Skin of body (tissue), 2 donors: ENCODE results near the gene RC3H1. TPM values are rescaled to one million over a fixed set of nuclear protein-coding genes. Genes with fewer than 3 reads are reported as not detected.
"Not testable (repeated sequence)": the region's sequence is repeated elsewhere in the genome, so short reads cannot be mapped to it uniquely, and the experiment has no call there.

Experiments
- DNase-seq: peaks from one replicate; lab custom pipeline; 2025; lab: John Stamatoyannopoulos, UW
- total RNA-seq: library from RNA; depleted of rRNA; stranded (reverse); fragments of >200 nt; gene quantifications from one replicate; pipeline ENCODE4 v1.2.3, GENCODE V29; 2014

Gene RC3H1
- total RNA-seq, 1 donor from 2014 or later: 24.5 TPM

- DNase-seq: no peak
Observed at GRCh38 chr1:174022976-174023277, 770 bp upstream of the RC3H1 start.

- peak; percentile 19 for DNase-seq
Observed at GRCh38 chr1:174021591-174022079, 522 bp downstream of the RC3H1 start.

GRCh38 chr1:174018565-174018964, 3.6 kb downstream of the RC3H1 start:
- DNase-seq: no peak

- DNase-seq: no peak
Observed at GRCh38 chr1:174017231-174017970, 4.8 kb downstream of the RC3H1 start.

- no peak for DNase-seq
Observed at GRCh38 chr1:174013864-174014418, 8.2 kb downstream of the RC3H1 start.

GRCh38 chr1:174008979-174009378, 13.2 kb downstream of the RC3H1 start:
- DNase-seq: no peak

GRCh38 chr1:174008269-174008668, 13.9 kb downstream of the RC3H1 start:
- no peak for DNase-seq

- no peak for DNase-seq
Observed at GRCh38 chr1:174007851-174008250, 14.3 kb downstream of the RC3H1 start.

- DNase-seq: peak; percentile 35
Observed at GRCh38 chr1:174005032-174005431, 17.1 kb downstream of the RC3H1 start.

GRCh38 chr1:174003867-174004266, 18.3 kb downstream of the RC3H1 start:
- no peak for DNase-seq

- no peak for DNase-seq
Observed at GRCh38 chr1:174001573-174001972, 20.6 kb downstream of the RC3H1 start.

- DNase-seq: no peak
Observed at GRCh38 chr1:174000371-174000770, 21.8 kb downstream of the RC3H1 start.

- no peak for DNase-seq
Observed at GRCh38 chr1:173997791-173998190, 24.4 kb downstream of the RC3H1 start.

GRCh38 chr1:173996995-173997394, 25.2 kb downstream of the RC3H1 start:
- no peak for DNase-seq

GRCh38 chr1:173995475-173995874, 26.7 kb downstream of the RC3H1 start:
- DNase-seq: no peak

- not testable (repeated sequence) for DNase-seq
Observed at GRCh38 chr1:173993948-173994347, 28.2 kb downstream of the RC3H1 start.

GRCh38 chr1:173988068-173988467, 34.1 kb downstream of the RC3H1 start:
- no peak for DNase-seq

- DNase-seq: no peak
Observed at GRCh38 chr1:173986951-173987350, 35.2 kb downstream of the RC3H1 start.

GRCh38 chr1:173970252-173970651, 51.9 kb downstream of the RC3H1 start:
- DNase-seq: no peak

GRCh38 chr1:173965896-173966295, 56.3 kb downstream of the RC3H1 start:
- not testable (repeated sequence) for DNase-seq

- no peak for DNase-seq
Observed at GRCh38 chr1:173963477-173963876, 58.7 kb downstream of the RC3H1 start.

GRCh38 chr1:173960625-173961024, 61.5 kb downstream of the RC3H1 start:
- no peak for DNase-seq

- no peak for DNase-seq
Observed at GRCh38 chr1:173954179-173954578, 68.0 kb downstream of the RC3H1 start.
